HL-60 (cell line): ENCODE results near the gene BNIP5.
"Not testable (repeated sequence)": the region's sequence is repeated elsewhere in the genome, so short reads cannot be mapped to it uniquely, and the experiment has no call there.

Experiments used
- DNase-seq, 2 experiments: peaks; one replicate each; pipeline ENCODE4 v3.0.0-alpha.2; 2010 to 2020; ENCODE audit warnings: low read depth in 1 of 2, low spot score in 1 of 2
- H3K27ac ChIP-seq: fragments of 250-450 bp; sonication (Bioruptor Pico); replicated peaks from 2 replicates; pipeline ENCODE4 v1.5.1; 2020; ENCODE audit warnings: mild to moderate bottlenecking, moderate library complexity
- H3K27me3 ChIP-seq: fragments of 250-450 bp; sonication (Bioruptor Pico); 2 replicates; pipeline ENCODE4 v1.5.1; 2021; ENCODE audit warnings: mild to moderate bottlenecking, moderate library complexity; ENCODE audit not compliant: insufficient read depth, poor library complexity, severe bottlenecking
- H3K4me3 ChIP-seq: replicated peaks from 2 replicates; pipeline ENCODE4 v1.5.1; 2011; ENCODE audit warnings: mild to moderate bottlenecking, control low read depth, low read length; ENCODE audit not compliant: insufficient read depth
- CTCF ChIP-seq: IDR thresholded peaks from one replicate; pipeline ENCODE4 v1.5.1; 2011; ENCODE audit warnings: low read length, control low read depth, inconsistent platforms; ENCODE audit not compliant: insufficient read depth
- GABPA ChIP-seq: IDR thresholded peaks from 2 replicates; pipeline ENCODE4 v1.6.1; 2012; ENCODE audit warnings: low read depth
- POLR2AphosphoS5 ChIP-seq: IDR thresholded peaks from 2 replicates; pipeline ENCODE4 v1.6.1; 2012; ENCODE audit warnings: low read depth
- REST ChIP-seq: IDR thresholded peaks from 2 replicates; pipeline ENCODE4 v1.6.1; 2012; ENCODE audit warnings: low read depth; ENCODE audit not compliant: insufficient replicate concordance
- SPI1 ChIP-seq: IDR thresholded peaks from 2 replicates; pipeline ENCODE4 v1.6.1; 2012; ENCODE audit warnings: low read depth, mild to moderate bottlenecking, borderline replicate concordance

Gene BNIP5

GRCh38 chr6:36339146-36339545, 2.5 kb upstream of the BNIP5 start:
- Histone ChIP-seq H3K27ac (no peak overlapping the region), H3K27me3 (no peaks in the 10 kb centered on the region), H3K4me3 (no peak overlapping the region)
- no peak for TF ChIP-seq POLR2AphosphoS5
- no peak for TF ChIP-seq SPI1
- no peak for TF ChIP-seq CTCF
- no peak for TF ChIP-seq REST
- no peak for TF ChIP-seq GABPA
- no peak for DNase-seq

GRCh38 chr6:36338223-36338622, 1.5 kb upstream of the BNIP5 start:
- not testable (repeated sequence) for H3K27me3 ChIP-seq, H3K27ac ChIP-seq, DNase-seq, H3K4me3 ChIP-seq

GRCh38 chr6:36337814-36338213, 1.1 kb upstream of the BNIP5 start:
- peaks cover 5% of the 10 kb centered on the region for H3K27me3 ChIP-seq
- TF ChIP-seq REST = no peak
- no peak for TF ChIP-seq POLR2AphosphoS5
- TF ChIP-seq CTCF = no peak
- no peak for TF ChIP-seq SPI1
- TF ChIP-seq GABPA = no peak
- no peak for DNase-seq

GRCh38 chr6:36336208-36336710, 429 bp downstream of the BNIP5 start:
- no peak for TF ChIP-seq POLR2AphosphoS5
- no peak for TF ChIP-seq GABPA
- TF ChIP-seq REST = no peak
- no peak for TF ChIP-seq CTCF
- no peak for TF ChIP-seq SPI1
- Histone ChIP-seq H3K27ac (no peak overlapping the region), H3K27me3 (peaks cover 5% of the 10 kb centered on the region), H3K4me3 (no peak overlapping the region)
- DNase-seq = no peak

More at GRCh38 chr6:36337814-36338213, 1.1 kb upstream of the BNIP5 start:
- H3K4me3 ChIP-seq = no peak overlapping the region
- H3K27ac ChIP-seq = no peak overlapping the region
